HL-60/S4 (cell line): ENCODE results near the gene FGF3.

Source experiments
- in situ Hi-C: fragments of 300-500 bp; cut with MboI; formaldehyde crosslinking; loops from 2 replicates; pipeline ENCODE4 v1.14.3; 2022; ENCODE audit warnings: low sequenced_read_pairs

The FGF3 gene

DNA sequence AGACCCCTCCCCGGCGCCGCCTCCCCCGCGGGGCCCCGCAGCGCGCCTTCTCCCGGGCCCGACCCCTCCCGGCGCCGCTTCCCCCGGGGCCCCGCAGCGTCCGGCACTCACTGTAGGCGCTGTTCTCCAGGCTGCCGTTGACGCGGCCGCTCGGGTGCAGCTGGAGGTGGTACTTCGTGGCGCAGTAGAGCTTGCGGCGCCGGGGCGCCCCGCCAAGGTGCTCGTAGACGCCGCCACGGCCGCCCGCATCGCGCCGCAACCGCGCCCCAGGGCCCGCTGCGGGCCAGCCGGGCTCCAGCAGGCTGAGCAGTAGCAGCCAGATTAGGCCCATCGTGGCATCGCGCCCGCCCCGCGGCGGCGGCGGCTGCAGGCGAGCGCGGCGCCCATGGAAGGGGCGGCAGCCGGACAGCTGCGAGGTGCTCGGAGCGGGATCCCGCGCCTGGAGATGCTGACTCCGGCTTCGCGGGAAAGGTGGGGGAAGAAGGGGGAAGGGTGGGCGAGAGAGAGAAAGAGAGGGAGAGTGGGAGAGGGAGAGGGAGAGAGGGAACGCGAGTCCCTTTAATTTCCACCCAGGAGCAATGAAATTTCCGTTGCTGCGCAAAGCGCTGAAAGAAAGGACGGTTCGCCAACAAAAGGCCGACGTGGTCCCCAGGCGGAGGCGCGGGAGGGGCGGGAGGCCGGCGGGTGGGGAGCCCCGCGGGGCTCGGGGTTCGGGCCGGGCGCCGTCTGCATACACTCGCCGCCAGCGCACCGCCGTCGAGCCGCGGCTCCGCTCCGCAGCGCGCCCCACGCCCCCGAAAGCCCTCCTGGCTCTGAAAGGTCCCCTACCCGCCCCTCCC, at the start of gene FGF3:
Gene FGF3, minus strand, starts transcription at position 814 of the 839 bp plus-strand sequence. Its CDS starts 483 bp downstream, at position 331.
- in situ Hi-C loops, result no loop called here

DNA sequence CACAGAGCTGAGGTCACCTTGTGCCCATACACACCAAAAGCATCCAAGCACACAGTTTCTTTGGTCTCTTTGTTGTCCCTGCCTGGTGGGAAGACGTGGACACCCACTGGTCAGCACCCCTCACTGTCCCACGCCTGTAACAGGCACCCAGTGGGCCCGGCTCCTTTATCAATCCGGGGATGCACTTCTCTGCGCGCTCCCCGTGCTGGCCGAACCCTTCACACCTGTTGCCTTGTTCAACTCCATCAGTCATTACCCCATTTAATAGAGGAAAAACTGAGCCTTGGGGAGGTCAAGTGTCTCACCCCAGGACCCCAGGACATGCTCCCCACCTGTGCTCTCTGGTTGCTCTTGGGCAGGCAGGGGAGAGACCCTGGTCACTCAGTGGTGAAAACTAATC, 49.7 kb upstream of the FGF3 start:
- in situ Hi-C loops, result no loop called here

DNA sequence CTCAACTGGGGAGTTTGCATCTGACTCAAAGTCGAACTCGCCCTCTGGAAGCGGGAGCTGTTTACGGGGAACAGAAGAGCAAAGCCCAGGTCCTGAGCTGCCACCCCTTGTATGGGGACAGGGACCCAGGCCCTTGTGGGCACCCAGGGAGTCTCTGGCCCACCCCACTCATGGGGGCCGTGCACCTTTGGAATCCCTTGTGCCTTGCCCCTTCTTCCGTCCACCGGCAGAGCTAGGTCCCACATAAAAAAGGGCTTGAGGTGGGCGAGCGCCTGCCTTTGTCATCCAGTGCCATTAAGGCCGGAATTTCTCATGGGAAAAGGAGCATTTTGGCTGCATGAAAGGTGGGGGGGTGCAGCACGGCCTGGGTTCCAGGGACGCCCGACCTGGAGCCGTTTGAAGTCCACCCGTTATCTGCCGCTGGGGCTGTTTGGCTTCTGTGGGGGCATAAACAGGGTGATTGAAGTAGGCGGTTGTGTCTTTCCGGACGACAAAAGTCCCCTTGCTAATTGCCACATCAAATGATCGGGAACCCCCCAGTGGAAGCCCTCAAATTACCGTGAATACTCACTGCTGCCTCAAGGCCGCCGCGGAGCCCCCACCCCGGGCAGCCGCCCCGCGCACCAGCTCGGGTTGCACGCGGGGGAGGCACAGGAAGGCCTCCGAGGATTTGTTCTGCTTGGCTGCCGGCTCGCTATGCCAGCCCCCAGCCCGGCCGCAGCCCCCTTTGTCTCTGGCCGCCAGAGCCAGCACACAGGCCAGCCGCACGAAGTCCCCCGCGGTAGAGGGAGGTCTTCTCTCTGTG, 49.0 kb upstream of the FGF3 start:
- in situ Hi-C loops, result no loop called here

DNA sequence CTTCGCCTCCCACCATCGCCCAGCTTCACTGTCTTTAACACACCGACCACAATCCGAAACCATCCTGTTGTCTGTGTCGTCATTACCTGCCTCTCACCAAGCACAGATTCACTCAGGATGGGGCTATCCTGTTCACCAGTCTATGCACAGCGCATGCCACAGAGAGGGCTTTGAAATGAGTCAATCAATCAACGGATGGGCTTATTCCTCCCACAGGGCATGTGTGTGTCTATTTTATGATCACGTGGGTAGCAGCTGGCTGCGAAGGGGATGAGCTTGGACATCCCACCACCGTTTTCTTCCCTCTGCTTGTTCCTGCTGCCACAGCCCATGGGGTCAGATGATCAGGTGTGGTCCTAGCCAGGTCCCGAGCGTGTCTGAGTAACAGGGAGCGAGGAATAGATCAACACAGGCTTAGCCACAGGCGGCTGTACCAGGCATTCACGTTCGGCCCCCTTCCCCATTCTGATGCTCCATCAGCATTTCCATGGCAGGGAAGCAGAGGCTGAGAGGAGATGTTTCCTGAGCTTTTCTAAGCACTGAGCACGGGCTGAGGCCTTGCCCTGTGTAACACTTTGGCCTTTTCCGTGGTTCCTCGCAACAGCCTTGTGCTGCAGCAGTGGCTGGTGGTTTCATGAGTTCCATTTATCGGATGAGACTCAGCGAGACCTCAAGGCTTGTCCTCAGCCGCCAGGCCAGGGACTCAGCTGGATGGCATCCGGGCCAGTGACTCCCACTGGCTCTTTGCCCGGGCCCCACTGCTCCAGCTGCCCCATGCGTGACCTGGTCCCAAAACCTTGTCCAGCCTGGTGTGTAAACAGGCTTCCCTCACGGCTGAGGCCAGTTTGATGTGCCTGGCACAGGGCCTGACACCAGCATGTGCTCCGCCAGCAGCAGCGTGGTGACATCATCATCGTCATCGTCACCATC, 48.1 kb upstream of the FGF3 start:
- in situ Hi-C loops, result no loop called here

DNA sequence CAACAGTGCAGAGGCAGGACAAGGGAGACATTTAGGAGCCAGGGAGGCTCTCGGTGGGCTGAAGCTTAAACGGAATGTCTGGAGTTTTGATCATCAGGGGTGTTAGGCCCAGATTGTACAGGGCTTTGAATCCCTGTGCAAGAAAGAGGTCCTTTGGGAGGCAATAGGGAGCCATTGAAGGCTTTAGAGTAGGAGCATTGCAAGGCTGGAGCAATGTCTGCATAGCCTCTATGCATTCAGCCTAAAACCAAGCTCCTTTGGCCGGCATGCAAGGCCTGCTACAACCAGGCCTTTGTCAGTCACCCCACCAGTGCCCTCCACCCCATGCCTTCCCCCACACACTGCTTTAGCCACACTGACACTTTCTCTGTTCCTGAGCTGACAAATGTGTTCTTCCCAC, 47.4 kb upstream of the FGF3 start:
- in situ Hi-C loops, result no loop called here

DNA sequence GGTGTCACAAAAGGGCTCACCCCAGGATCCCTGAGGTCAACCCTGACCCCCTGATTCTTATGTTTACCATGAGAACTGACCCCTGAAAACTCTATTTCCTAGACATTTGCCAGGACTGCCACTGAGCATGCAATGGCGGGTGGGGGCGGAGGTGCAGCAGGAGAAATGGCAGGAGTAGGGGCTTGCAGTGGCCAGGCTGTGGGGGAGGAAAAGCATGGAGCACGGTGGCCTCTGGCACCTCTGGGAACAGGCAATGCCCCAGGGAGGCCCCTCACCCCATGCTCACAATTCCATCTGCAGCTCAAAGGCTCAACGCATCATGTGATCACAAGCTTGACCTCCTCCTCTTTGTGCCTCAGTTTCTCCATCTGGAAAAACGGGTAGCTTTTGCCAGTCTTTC, 46.5 kb upstream of the FGF3 start:
- in situ Hi-C loops, result no loop called here

DNA sequence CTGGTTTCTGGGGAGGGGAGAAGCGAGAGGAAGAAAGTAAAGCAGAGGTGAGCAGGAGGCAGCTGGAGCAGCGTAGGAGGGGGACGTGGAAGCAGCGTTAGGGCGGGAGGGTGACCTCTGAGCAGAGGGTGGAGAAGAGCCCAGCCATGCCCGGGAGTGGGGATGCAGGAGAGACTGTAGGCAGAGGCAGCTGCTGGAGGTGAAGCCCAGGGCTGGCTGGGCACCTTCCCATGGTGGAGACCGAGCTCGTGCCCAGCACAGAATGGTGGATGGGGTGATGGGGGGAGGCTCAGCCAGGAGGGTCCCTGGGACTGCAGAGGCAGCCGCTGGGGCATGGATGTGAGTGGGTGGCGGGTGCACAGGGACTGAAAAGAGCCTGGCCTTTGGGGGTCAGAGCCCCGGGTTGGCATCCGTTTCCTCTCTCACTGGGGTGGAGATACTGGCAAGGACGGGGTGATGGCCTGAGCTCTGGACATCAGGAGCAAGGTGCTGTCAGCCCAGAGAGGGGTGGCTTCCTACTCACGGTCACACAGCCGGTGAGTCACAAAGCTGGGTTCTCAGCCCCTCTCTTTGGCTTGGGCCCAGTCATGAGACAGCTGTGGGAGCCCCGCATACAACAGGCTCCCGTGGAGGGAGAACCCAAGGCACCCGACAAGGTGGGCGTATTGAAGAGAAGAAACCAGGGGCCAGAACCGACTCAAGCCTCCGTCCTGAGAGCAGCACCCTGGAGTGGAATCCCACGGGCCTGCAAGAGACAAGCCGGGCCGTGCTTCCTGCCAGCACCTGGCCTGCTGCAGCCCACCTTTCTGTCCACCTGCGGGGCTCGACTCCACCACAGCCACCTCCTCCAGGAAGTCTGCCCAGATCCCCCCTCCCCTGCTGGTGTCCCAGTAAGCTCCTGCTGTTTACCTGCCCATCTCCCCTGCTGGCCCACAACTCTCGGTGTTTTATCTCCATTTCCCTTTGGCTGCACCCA, 45.8 kb upstream of the FGF3 start:
- in situ Hi-C loops, result no loop called here

DNA sequence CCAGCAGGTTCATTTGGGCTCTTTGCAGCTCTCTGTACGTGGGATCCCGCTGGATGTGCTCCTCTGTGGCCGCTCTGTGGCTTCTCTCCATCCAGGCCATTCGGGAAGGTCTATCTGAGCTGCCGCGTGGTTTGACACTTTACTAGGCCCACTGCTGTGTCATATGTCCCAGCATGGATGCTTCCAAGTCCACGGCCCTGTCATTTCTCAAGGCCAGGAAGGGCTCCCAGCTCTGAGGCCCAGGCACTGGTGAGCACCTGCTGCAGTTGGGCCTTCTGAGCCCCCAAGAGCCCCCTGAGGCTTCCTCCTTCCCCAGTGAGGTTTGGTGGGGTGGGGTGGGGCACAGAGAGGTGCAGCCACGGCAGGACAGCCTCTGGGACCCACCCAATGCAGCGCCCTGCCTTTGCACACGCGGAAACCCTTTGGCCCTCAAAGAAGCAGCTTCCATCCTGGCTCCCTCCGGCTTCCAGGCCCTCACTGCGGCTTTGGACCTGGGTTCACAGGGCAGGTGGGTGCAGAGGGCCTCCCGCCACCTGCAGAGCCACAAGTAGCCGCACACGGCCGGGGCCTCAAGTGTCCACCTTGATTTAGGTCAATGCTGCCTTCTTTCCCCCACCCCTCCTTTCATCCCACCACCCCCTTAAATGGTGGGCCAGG, 44.5 kb upstream of the FGF3 start:
- in situ Hi-C loops, result no loop called here

DNA sequence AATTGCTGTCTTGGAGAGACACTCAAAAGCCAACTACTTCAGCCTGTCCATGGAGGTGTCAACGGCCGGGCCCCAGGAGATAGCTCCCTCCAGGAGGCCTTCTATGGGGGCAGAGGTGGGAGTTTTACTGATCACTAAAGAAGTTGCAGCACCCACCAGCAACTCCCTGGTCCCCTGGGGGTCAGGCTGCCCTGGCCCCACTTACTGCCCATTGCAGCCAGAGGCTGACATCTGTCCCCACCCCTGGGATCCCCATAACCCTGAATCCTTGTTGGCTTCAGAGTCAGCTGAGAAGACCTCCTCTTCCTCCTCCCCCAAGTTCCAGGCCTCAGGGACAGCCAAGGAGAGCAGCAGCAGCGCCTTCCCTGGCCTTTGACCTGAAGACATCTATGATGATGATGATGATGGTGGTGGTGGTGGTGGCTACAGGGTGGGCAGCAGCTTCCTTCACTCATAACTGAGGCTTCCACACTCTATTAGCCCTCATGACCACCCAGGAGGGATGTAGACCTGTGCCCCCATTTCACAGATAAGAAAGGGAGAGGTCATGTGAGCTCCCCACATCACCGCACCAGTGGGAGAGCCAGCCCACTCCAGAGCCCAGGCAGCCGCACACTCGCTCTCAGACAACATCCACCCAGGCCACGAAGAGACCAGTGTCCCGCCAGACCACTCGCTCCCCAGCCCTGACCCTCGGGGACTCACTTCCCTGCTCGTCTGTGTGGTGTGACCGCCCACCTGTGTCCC, 43.8 kb upstream of the FGF3 start:
- in situ Hi-C loops, result no loop called here

DNA sequence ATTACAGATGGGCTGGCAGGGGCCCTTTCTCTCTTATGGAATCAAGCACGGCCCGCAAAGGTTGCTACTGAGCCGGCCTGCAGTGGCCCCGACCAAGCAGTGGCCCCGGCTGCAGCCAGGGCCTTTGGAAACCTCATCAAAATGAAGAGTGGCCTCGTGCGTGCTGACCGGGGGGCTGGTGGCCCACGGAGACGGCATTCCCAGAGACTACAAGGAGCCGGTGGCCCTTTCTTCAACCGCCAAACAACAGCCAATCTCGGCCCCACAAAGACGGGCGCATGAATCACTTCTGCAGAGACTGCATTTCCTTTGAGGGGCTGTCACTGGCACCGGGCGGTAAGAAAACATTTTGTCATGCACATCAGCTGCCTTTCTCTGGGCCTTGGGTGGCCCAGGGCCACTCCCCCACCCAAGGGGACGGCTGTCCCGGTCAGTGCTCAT, 43.1 kb upstream of the FGF3 start:
- in situ Hi-C loops, result no loop called here

DNA sequence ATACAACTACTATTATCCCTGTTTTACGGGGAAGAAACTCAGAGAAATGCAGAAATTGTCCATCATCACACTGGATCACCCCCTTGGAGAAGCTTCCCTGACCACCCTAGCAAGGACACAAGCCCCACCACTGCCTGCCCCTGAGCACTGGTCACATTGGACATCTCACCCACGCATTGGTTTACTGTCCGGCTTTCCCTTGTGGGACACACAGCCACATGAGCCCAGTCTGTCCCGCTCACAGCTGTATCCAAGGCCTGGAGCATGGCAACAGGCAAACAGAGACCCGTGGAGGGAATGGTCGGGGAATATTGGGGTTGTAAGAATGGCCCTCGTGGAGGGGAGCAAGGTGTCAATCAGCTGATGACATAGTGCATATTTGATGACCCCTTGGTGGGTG, 42.7 kb upstream of the FGF3 start:
- in situ Hi-C loops, result no loop called here

DNA sequence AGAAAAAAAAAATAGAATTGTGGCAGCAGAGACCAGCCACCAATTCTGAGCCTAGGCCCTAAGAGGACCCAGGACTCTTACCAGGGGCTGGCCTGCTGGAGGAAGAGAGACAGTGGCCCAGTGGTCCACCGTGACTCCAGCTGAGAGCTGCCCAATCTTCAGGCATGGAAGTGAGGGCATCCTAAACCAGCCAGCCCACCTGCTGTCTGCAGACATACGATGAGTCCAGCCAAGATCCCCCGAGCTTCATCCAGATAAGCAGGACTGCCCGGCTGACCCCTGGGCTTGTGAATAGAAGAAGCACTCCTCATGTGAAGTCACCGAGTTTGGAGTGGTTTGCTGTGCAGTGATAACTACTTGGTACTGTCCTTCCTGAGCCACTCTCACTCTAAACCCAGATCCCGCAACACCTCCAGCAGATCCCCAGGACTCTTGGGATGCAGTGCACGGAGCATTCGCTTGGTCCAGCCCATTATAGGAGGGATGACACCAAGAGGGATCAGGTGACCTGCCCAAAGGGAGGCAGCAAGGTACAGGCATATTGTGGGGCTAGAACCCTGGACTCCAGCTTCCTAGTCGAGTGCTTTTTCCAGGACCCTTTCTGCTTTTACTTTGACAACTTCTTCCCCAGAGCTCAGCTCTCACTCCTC, 41.7 kb upstream of the FGF3 start:
- in situ Hi-C loops, result no loop called here

DNA sequence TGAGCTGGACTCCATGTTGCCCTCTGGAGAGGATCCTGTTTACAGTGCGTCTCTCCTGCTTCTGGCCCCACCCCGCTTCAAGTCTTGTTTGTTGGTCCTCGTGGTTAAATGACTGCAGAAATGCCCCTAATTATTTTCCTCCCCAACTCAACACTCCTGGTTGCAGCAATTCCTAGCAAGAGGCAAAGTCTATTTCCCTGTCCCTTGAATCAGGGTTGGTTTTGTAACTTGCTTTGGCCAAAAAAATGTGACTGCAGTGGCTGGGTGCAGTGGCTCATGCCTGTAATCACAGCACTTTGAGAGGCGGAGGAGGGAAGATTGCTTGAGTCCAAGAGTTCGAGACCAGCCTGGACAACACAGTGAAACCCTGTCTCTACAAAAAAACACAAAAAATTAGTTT, 41.0 kb upstream of the FGF3 start:
- in situ Hi-C loops, result no loop called here

DNA sequence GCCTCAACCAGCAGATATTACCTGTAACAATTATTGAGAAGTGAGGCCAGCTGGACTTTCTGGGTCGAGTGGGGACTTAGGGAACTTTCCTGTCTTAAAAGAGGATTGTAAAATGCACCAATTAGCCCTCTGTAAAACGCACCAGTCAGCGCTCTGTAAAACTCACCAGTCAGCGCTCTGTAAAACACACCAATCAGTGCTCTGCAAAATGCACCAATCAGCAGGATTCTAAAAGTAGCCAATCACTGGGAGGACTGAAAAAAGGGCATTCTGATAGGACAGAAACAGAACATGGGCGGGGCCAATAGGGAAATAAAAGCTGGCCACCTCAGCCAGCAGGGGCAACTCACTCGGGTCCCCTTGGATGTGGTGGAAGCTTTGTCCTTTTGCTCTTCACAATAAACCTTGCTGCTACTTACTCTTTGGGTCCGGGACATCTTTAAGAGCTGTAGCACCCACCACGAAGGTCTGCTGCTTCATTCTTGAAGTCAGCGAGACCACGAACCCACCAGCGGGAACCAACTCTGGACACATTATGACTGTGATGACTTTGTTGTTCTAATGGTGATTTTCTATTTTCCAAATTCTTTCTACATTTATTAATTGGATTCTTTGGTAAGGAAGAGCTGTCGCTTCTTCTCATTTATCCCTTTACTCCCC, 40.2 kb upstream of the FGF3 start:
- in situ Hi-C loops, result no loop called here

DNA sequence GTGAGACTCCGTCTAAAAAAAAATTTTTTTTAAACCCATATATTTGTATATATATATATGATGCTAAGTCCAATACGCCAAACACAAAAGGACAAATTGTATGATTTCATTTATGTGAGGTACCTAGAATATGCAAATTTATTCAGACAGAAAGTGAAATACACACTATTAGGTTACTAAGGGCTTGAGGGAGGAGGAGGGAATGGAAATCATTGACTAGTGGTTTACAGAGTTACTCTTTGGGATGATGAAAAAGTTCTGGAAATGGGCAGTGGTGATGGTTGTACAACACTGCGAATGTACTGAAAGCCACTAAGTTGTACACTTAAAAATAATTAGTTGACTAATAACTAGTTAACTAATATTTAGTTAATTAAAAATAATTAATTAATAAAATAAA, 36.2 kb upstream of the FGF3 start:
- in situ Hi-C loops, result no loop called here

DNA sequence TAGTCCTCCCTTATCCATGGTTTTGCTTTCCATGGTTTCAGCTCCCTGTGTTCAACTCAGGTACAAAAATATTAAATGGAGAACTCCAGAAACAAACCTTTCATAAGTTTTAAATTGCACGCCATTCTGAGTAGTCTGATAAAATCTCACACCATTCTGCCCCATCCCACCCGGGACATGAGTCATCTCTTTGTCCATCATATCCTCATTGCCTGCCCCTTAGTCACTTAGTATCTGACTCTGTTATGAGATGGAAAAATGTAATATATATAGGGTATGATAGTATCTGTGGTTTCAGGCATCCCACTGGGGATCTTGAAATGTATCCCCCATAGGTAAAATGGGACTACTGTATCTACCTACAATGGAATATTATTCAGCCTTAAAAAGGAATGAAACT, 35.5 kb upstream of the FGF3 start:
- in situ Hi-C loops, result no loop called here

DNA sequence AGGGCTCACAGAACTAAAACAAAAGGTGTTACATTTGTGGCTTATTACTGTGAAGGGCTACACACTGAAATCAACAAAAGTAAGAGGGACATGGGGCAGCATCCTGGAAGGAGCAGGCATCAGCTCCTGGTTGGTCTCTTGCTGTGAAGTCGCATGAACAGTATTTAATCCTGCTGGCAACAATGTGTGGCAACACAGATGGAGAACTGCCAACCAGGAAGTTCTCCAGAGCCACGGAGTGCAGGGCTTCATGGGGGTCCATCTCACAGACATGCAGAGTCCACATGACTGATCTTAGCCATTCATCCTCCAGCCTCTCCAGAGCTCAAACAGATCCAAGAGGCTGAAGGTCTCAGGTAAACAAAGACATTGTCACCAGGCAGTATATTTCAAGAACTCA, 32.8 kb upstream of the FGF3 start:
- in situ Hi-C loops, result no loop called here

DNA sequence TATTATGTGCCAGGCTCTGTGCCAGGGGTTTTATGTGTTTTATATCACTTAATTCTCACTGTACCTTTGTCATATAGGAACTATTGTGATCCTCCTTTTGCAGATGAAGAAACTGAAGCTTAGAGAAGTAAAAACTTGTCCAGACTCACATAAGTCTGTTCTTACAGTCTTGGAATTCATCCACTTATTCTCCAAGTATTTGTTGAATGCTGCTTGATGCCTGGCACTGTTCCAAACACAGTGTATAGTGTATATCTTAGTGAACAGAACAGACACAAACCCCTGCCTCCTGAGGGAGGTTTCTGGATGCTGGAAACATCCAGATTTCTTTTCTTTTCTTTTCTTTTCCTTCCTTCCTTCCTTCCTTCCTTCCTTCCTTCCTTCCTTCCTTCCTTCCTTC, 29.0 kb upstream of the FGF3 start:
- in situ Hi-C loops, result no loop called here
